ENCODE data around the gene PIWIL1.

Gene PIWIL1

GRCh38 chr12:130375296-130376287 lies 37.9 kb downstream of the PIWIL1 start:
- no peak for FAIRE-seq

GRCh38 chr12:130382818-130383217 lies 45.1 kb downstream of the PIWIL1 start:
- no peak for FAIRE-seq

GRCh38 chr12:130384234-130384633 lies 46.5 kb downstream of the PIWIL1 start:
- FAIRE-seq = no peak

- no peak for FAIRE-seq
Observed at GRCh38 chr12:130385193-130385592, 47.5 kb downstream of the PIWIL1 start.

GRCh38 chr12:130391186-130391585 lies 53.5 kb downstream of the PIWIL1 start:
- no peak for FAIRE-seq

GRCh38 chr12:130394906-130395305 lies 57.2 kb downstream of the PIWIL1 start:
- FAIRE-seq = no peak

GRCh38 chr12:130396667-130397066 lies 59.0 kb downstream of the PIWIL1 start:
- no peak for FAIRE-seq

- no peak for FAIRE-seq
Observed at GRCh38 chr12:130398100-130398848, 60.6 kb downstream of the PIWIL1 start.

GRCh38 chr12:130401703-130402102 lies 64.0 kb downstream of the PIWIL1 start:
- no peak for FAIRE-seq

- no peak for FAIRE-seq
Observed at GRCh38 chr12:130405332-130405731, 67.6 kb downstream of the PIWIL1 start.

- no peak for FAIRE-seq
Observed at GRCh38 chr12:130412384-130412783, 74.7 kb downstream of the PIWIL1 start.

GRCh38 chr12:130413909-130414308 lies 76.2 kb downstream of the PIWIL1 start:
- no peak for FAIRE-seq

- no peak for FAIRE-seq
Observed at GRCh38 chr12:130414381-130414780, 76.7 kb downstream of the PIWIL1 start.

GRCh38 chr12:130418251-130418650 lies 80.6 kb downstream of the PIWIL1 start:
- FAIRE-seq = no peak

- no peak for FAIRE-seq
Observed at GRCh38 chr12:130419116-130419515, 81.4 kb downstream of the PIWIL1 start.

- FAIRE-seq = no peak
Observed at GRCh38 chr12:130420071-130420470, 82.4 kb downstream of the PIWIL1 start.

- no peak for FAIRE-seq
Observed at GRCh38 chr12:130421896-130422295, 84.2 kb downstream of the PIWIL1 start.

Measured in colon (tissue), 2 donors.